H9 (cell line): ENCODE measurements around the gene DGKG. TPM values are rescaled to one million over a fixed set of nuclear protein-coding genes. Genes with fewer than 3 reads are reported as not detected.
A peak's percentile ranks its signal among the peaks of the same experiment; 100 is the strongest.

Source experiments
- DNase-seq: peaks from one replicate; pipeline ENCODE4 v3.0.0-alpha.2; 2017
- H2AFZ ChIP-seq: one replicate; pipeline ENCODE4 v1.6.1; 2013; ENCODE audit warnings: mild to moderate bottlenecking, low read length, control low read depth, moderate library complexity
- H2AK5ac ChIP-seq: 2 replicates; pipeline ENCODE4 v1.6.1; 2013; ENCODE audit warnings: low read length, control low read depth, mixed read lengths; ENCODE audit not compliant: insufficient read length
- H2BK120ac ChIP-seq: one replicate; pipeline ENCODE4 v1.6.1; 2013; ENCODE audit warnings: low read depth, mild to moderate bottlenecking, low read length, control low read depth, inconsistent platforms; ENCODE audit not compliant: poor library complexity, severe bottlenecking
- H2BK12ac ChIP-seq: 2 replicates; pipeline ENCODE4 v1.6.1; 2013; ENCODE audit warnings: low read length, control low read depth, mixed read lengths, low read depth; ENCODE audit not compliant: insufficient read length
- H2BK15ac ChIP-seq: 2 replicates; pipeline ENCODE4 v1.6.1; 2013; ENCODE audit warnings: low read depth, low read length, control low read depth
- H2BK20ac ChIP-seq: one replicate; pipeline ENCODE4 v1.6.1; 2013; ENCODE audit warnings: low read depth, mild to moderate bottlenecking, low read length, control low read depth, inconsistent platforms; ENCODE audit not compliant: poor library complexity, severe bottlenecking
- H2BK5ac ChIP-seq: 2 replicates; pipeline ENCODE4 v1.6.1; 2013; ENCODE audit warnings: low read length, control low read depth, mixed read lengths; ENCODE audit not compliant: insufficient read length
- H3K14ac ChIP-seq: 2 replicates; pipeline ENCODE4 v1.6.1; 2013; ENCODE audit warnings: low read length, control low read depth; ENCODE audit not compliant: insufficient read depth
- H3K18ac ChIP-seq: 2 replicates; pipeline ENCODE4 v1.6.1; 2013; ENCODE audit warnings: low read depth, mild to moderate bottlenecking, mixed read lengths, low read length, control low read depth; ENCODE audit not compliant: insufficient read length
- H3K23ac ChIP-seq: 2 replicates; pipeline ENCODE4 v1.6.1; 2013; ENCODE audit warnings: low read length, control low read depth, mixed read lengths, low read depth; ENCODE audit not compliant: insufficient read length
- H3K23me2 ChIP-seq: 2 replicates; pipeline ENCODE4 v1.6.1; 2013; ENCODE audit warnings: low read depth, mild to moderate bottlenecking, mixed read lengths, low read length, control low read depth; ENCODE audit not compliant: insufficient read length, poor library complexity, severe bottlenecking
- H3K27ac ChIP-seq: 2 replicates; pipeline ENCODE4 v1.5.1; 2013; ENCODE audit warnings: low read length, control low read depth, mixed read lengths, low read depth; ENCODE audit not compliant: insufficient read length
- H3K27me3 ChIP-seq: 2 replicates; pipeline ENCODE4 v1.6.1; 2013; ENCODE audit warnings: low read length, control low read depth, inconsistent platforms; ENCODE audit not compliant: insufficient read depth
- H3K4ac ChIP-seq: 2 replicates; pipeline ENCODE4 v1.6.1; 2013; ENCODE audit warnings: low read depth, mild to moderate bottlenecking, control low read depth, inconsistent platforms, low read length, moderate library complexity
- H3K4me1 ChIP-seq: 2 replicates; pipeline ENCODE4 v1.6.1; 2013; ENCODE audit warnings: low read length, control low read depth, inconsistent platforms; ENCODE audit not compliant: insufficient read depth
- H3K4me2 ChIP-seq: 2 replicates; pipeline ENCODE4 v1.6.1; 2013; ENCODE audit warnings: low read length, control low read depth, mixed read lengths; ENCODE audit not compliant: insufficient read length, insufficient read depth
- H3K56ac ChIP-seq: 2 replicates; pipeline ENCODE4 v1.6.1; 2013; ENCODE audit warnings: low read depth, mild to moderate bottlenecking, mixed read lengths, low read length, control low read depth; ENCODE audit not compliant: insufficient read length
- H3K79me1 ChIP-seq: 2 replicates; pipeline ENCODE4 v1.6.1; 2013; ENCODE audit warnings: low read depth, mild to moderate bottlenecking, moderate library complexity, low read length, control low read depth, inconsistent platforms; ENCODE audit not compliant: insufficient read depth, poor library complexity, severe bottlenecking
- H3K79me2 ChIP-seq: 2 replicates; pipeline ENCODE4 v1.6.1; 2013; ENCODE audit warnings: low read length, control low read depth, inconsistent platforms; ENCODE audit not compliant: insufficient read depth
- H3K9ac ChIP-seq: 2 replicates; pipeline ENCODE4 v1.6.1; 2013; ENCODE audit warnings: low read length, control low read depth, mixed read lengths; ENCODE audit not compliant: insufficient read length; ENCODE audit errors: extremely low read depth
- H3K9me3 ChIP-seq: one replicate; pipeline ENCODE4 v1.6.1; 2013; ENCODE audit warnings: low read depth, low read length, inconsistent platforms; ENCODE audit not compliant: control insufficient read depth
- H3T11ph ChIP-seq: one replicate; pipeline ENCODE4 v1.6.1; 2013; ENCODE audit warnings: mild to moderate bottlenecking, low read length, control low read depth, inconsistent platforms
- H4K20me1 ChIP-seq: one replicate; pipeline ENCODE4 v1.6.1; 2013; ENCODE audit not compliant: control insufficient read depth, insufficient read length, insufficient read depth
- H4K5ac ChIP-seq: 2 replicates; pipeline ENCODE4 v1.6.1; 2013; ENCODE audit warnings: low read depth, mild to moderate bottlenecking, mixed read lengths, low read length, control low read depth; ENCODE audit not compliant: insufficient read length
- H4K8ac ChIP-seq: replicated peaks from 2 replicates; pipeline ENCODE4 v1.6.1; 2013; ENCODE audit warnings: low read length, control low read depth, mixed read lengths, low read depth; ENCODE audit not compliant: insufficient read length
- H4K91ac ChIP-seq: 2 replicates; pipeline ENCODE4 v1.6.1; 2013; ENCODE audit warnings: low read depth, mild to moderate bottlenecking, moderate library complexity, mixed read lengths, low read length, control low read depth; ENCODE audit not compliant: insufficient read length
- H3K27ac Mint-ChIP-seq, 3 experiments: 2 replicates in 2 of 3; 3 replicates in 1 of 3; pipeline ENCODE4 v1.8.0; 2020 to 2021; ENCODE audit warnings: mixed read lengths in 3 of 3, mild to moderate bottlenecking in 1 of 3, moderate library complexity in 1 of 3
- H3K27me3 Mint-ChIP-seq: 2 replicates; pipeline ENCODE4 v1.8.0; 2021; ENCODE audit warnings: low read depth, mild to moderate bottlenecking, moderate library complexity, mixed read lengths
- H3K36me3 Mint-ChIP-seq, 3 experiments: 2 replicates in 2 of 3; 3 replicates in 1 of 3; pipeline ENCODE4 v1.8.0; 2020 to 2021; ENCODE audit warnings: low read depth in 3 of 3, mixed read lengths in 3 of 3; ENCODE audit not compliant: insufficient read depth in 1 of 3
- H3K4me1 Mint-ChIP-seq, 2 experiments: 2 replicates each; pipeline ENCODE4 v1.8.0; 2020; ENCODE audit warnings: mixed read lengths in 2 of 2
- H3K4me3 Mint-ChIP-seq, 2 experiments: 2 replicates in 1 of 2; 3 replicates in 1 of 2; pipeline ENCODE4 v1.8.0; 2020 to 2021; ENCODE audit warnings: mild to moderate bottlenecking in 2 of 2, mixed read lengths in 2 of 2, moderate library complexity in 1 of 2
- H3K9me3 Mint-ChIP-seq, 2 experiments: 2 replicates in 1 of 2; 3 replicates in 1 of 2; pipeline ENCODE4 v1.8.0; 2020; ENCODE audit warnings: mild to moderate bottlenecking in 2 of 2, mixed read lengths in 2 of 2, moderate library complexity in 1 of 2
- CTCF ChIP-seq: fragments of 200-600 bp; sonication (generic); conservative IDR thresholded peaks from 3 replicates; pipeline ENCODE4 v1.8.0; 2021; ENCODE audit warnings: antibody characterized with exemption, mild to moderate bottlenecking
- WGBS: extraction: QIAGEN DNeasy Blood & Tissue Kit; methylation state at CpG from one replicate; pipeline ENCODE4 v1.1.7; 2013; ENCODE audit warnings: missing lambda C conversion rate, low lambda C conversion rate, mixed read lengths; ENCODE audit not compliant: insufficient read length; ENCODE audit errors: extremely low coverage; 5-methylcytosine and 5-hydroxymethylcytosine counted together
- total RNA-seq: library from RNA; stranded (reverse); gene quantifications from 2 replicates; pipeline ENCODE4 v1.2.1, GENCODE V29; 2021

DGKG gene
- total RNA-seq, 1 experiment from 2014 or later = not detected

DNA sequence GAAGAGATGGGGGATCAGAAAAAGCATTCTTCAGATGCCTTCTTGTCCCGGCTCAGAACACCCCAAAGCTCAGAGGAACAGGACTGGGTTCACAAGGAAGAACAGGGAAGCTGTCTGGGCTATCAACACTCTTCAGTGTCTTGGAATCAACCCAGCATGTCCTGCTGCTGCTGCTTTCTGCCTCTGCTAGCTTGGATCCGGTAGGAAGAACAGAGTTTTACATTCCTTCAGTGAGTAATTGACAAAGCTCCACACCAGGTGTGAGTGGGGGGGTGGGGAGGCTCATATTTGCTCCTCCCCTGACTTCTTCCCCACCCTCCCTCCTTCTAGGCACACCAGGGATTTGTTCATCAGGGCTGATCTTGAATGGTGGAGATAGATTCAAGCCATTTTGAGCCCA, 240.1 kb downstream of the DGKG start:
- Histone ChIP-seq H3K79me2 (no peaks in the 10 kb centered on the region), H2AFZ (no peak overlapping the region), H2BK20ac (no peak overlapping the region), H2BK120ac (no peak overlapping the region), H2BK15ac (no peak overlapping the region), H3K56ac (no peak overlapping the region), H2AK5ac (no peak overlapping the region), H3K14ac (no peak overlapping the region), H3K4me2 (peak overlapping the region; percentile 20), H3K27me3 (no peaks in the 10 kb centered on the region), H3T11ph (no peak overlapping the region), H4K5ac (no peak overlapping the region), H3K27ac (no peak overlapping the region), H3K18ac (no peak overlapping the region), H2BK5ac (no peak overlapping the region), H4K20me1 (no peaks in the 10 kb centered on the region), H3K4ac (no peak overlapping the region), H3K23me2 (no peaks in the 10 kb centered on the region), H4K8ac (no peak overlapping the region), H3K9me3 (no peaks in the 10 kb centered on the region), H3K23ac (no peak overlapping the region), H3K4me1 (peaks cover 10% of the 10 kb centered on the region; the same call in 1 of the 2 replicates), H2BK12ac (no peak overlapping the region), H3K9ac (no peak overlapping the region), H3K79me1 (no peaks in the 10 kb centered on the region), H4K91ac (no peak overlapping the region)
- H3K4me3 Mint-ChIP-seq = peak overlapping the region in 1 of 2 experiments; percentile 15; a peak in 2 of 5 replicates
- DNase-seq = peak; percentile 72
- H3K9me3 Mint-ChIP-seq = no peaks in the 10 kb centered on the region
- peaks cover 30 to 45% of the 10 kb centered on the region in 2 experiments for H3K4me1 Mint-ChIP-seq
- H3K27ac Mint-ChIP-seq = peak overlapping the region in 2 of 3 experiments; percentile 70 to 97; a peak in 5 of 7 replicates
- H3K27me3 Mint-ChIP-seq = peaks cover 66% of the 10 kb centered on the region
- H3K36me3 Mint-ChIP-seq = no peaks in the 10 kb centered on the region; a peak in 1 of 7 replicates
- WGBS = no CpG with 5 or more reads among the region's 2 CpGs
- TF ChIP-seq CTCF = no peak
